ENCODE results near the gene XPC.

DNA sequence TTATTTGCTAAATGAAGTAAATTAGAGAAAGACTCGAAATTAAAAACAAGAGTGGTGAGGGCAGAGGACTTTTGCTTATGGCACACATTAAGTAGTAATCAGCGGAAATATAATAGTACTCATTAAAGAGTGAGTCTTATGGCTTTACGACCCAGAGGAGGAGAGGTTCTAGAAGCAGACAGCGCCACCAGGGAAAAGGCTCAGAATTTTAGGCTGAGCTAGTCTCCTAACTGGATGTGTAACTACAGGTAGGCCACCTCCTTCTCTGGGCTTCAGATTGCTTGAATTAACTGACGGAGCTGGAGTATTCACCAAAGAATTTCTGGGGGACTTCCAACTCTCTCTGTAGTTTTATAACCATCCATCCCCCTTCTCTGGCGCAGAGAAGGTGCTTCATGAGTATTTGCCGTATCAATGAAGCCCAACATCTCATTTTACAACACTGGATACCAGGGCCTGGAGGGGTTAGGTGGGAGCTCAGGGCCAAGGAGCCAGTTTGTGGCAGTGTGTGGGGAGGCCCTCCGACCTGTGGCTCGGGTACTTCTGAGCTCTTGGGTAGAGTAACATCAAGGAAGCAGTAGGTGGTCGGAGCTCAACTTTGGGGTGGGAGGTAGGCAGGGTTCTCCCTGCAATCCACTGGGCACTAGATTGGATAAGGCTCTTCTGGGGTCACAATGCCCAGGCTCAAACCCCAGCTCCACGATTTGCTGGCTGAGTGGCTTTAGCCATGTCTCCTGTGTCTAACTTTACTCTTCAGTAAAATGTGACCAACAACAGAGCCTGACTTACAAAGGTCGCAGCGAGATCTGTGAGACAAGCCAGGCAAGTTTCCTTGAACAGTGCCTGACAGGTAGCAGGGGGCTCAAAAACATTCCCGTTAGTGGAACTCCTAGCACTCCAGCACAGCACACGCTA, 54.8 kb downstream of the XPC start:
- no peak for TF ChIP-seq POLR2AphosphoS5 (IDR thresholded peaks at IDR 0.05)
- TF ChIP-seq RAD21 (conservative IDR thresholded peaks at IDR 0.05): no peak
- no peak for TF ChIP-seq EP300 (conservative IDR thresholded peaks at IDR 0.05; ENCODE audit: poor library complexity, severe bottlenecking)
- TF ChIP-seq, protein P1, sequence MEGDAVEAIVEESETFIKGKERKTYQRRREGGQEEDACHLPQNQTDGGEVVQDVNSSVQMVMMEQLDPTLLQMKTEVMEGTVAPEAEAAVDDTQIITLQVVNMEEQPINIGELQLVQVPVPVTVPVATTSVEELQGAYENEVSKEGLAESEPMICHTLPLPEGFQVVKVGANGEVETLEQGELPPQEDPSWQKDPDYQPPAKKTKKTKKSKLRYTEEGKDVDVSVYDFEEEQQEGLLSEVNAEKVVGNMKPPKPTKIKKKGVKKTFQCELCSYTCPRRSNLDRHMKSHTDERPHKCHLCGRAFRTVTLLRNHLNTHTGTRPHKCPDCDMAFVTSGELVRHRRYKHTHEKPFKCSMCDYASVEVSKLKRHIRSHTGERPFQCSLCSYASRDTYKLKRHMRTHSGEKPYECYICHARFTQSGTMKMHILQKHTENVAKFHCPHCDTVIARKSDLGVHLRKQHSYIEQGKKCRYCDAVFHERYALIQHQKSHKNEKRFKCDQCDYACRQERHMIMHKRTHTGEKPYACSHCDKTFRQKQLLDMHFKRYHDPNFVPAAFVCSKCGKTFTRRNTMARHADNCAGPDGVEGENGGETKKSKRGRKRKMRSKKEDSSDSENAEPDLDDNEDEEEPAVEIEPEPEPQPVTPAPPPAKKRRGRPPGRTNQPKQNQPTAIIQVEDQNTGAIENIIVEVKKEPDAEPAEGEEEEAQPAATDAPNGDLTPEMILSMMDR (IDR thresholded peaks at IDR 0.05; ENCODE audit: poor library complexity, severe bottlenecking): no peak
- no peak for TF ChIP-seq EZH2 (IDR thresholded peaks at IDR 0.05; ENCODE audit: borderline replicate concordance, insufficient read depth, low read length, poor library complexity, severe bottlenecking)
- TF ChIP-seq SMC3 (conservative IDR thresholded peaks at IDR 0.05; ENCODE audit: poor library complexity): no peak
- TF ChIP-seq, protein P2, sequence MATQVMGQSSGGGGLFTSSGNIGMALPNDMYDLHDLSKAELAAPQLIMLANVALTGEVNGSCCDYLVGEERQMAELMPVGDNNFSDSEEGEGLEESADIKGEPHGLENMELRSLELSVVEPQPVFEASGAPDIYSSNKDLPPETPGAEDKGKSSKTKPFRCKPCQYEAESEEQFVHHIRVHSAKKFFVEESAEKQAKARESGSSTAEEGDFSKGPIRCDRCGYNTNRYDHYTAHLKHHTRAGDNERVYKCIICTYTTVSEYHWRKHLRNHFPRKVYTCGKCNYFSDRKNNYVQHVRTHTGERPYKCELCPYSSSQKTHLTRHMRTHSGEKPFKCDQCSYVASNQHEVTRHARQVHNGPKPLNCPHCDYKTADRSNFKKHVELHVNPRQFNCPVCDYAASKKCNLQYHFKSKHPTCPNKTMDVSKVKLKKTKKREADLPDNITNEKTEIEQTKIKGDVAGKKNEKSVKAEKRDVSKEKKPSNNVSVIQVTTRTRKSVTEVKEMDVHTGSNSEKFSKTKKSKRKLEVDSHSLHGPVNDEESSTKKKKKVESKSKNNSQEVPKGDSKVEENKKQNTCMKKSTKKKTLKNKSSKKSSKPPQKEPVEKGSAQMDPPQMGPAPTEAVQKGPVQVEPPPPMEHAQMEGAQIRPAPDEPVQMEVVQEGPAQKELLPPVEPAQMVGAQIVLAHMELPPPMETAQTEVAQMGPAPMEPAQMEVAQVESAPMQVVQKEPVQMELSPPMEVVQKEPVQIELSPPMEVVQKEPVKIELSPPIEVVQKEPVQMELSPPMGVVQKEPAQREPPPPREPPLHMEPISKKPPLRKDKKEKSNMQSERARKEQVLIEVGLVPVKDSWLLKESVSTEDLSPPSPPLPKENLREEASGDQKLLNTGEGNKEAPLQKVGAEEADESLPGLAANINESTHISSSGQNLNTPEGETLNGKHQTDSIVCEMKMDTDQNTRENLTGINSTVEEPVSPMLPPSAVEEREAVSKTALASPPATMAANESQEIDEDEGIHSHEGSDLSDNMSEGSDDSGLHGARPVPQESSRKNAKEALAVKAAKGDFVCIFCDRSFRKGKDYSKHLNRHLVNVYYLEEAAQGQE (IDR thresholded peaks at IDR 0.05; ENCODE audit: borderline replicate concordance): no peak
- TF ChIP-seq MXI1 (conservative IDR thresholded peaks at IDR 0.05; ENCODE audit: poor library complexity, severe bottlenecking): no peak
- TF ChIP-seq TAF1 (IDR thresholded peaks at IDR 0.05; ENCODE audit: low read depth): no peak
